Measurements from ENCODE around the gene SFTPD. TPM values are rescaled to one million over a fixed set of nuclear protein-coding genes. Genes with fewer than 3 reads are reported as not detected.

Gene SFTPD
- total and polyA plus RNA-seq, 9 of the 15 experiments (the other 6 are each of a cell fraction or from before 2014, with no cell fraction given): 0.20 TPM; not detected in 8

GRCh38 chr10:79928028-79928583 lies 20.8 kb downstream of the SFTPD start:
- Histone ChIP-seq H3K79me2 (ENCODE audit: control insufficient read depth, insufficient read depth, low read length) (no peaks in the 10 kb centered on the region), H3K36me3 (ENCODE audit: control insufficient read depth, insufficient read depth, low read length) (no peaks in the 10 kb centered on the region), H3K27me3 (ENCODE audit: control insufficient read depth in 2 of 2, insufficient read depth in 2 of 2, low read length in 2 of 2) (peaks cover 32 to 48% of the 10 kb centered on the region in 2 experiments), H3K9ac (ENCODE audit: insufficient read depth in 1 of 2, low read depth in 2 of 2, low read length in 2 of 2) (no peak overlapping the region), H3K4me3 (no peak overlapping the region), H3K4me2 (ENCODE audit: insufficient read depth, low read length) (no peak overlapping the region), H2AFZ (ENCODE audit: low read depth, low read length) (no peak overlapping the region), H3K27ac (ENCODE audit: extremely low read depth, low read depth, low read length) (no peak overlapping the region), H3K4me1 (replicated peaks in 1 of 2; ENCODE audit: control insufficient read depth in 2 of 2, insufficient read depth in 2 of 2, low read length in 2 of 2) (peaks cover 3 to 4% of the 10 kb centered on the region in 2 experiments; a peak in 3 of 5 replicates), H3K9me3 (replicated peaks; ENCODE audit: control insufficient read depth, insufficient read depth, low read depth, low read length) (no peaks in the 10 kb centered on the region), H3K9me1 (ENCODE audit: control insufficient read depth, insufficient read depth, low read length) (no peaks in the 10 kb centered on the region), H4K20me1 (replicated peaks; ENCODE audit: control insufficient read depth, insufficient read depth, low read length) (no peaks in the 10 kb centered on the region)
- peak; percentile 10; the same call in 1 of the 3 replicates for ATAC-seq
- BruUV-seq (replicated peaks): no TSS peak
- intact Hi-C loops (cut with micrococcal nuclease) (loop anchor here (5.0 kb wide), 5 partner anchors 106 to 391 kb away; no protein-coding TSS in a partner anchor), in situ Hi-C loops (cut with MboI) (no loop called here)
- WGBS (ENCODE audit: insufficient coverage, low coverage, missing lambda C conversion rate): 38% methylated on average over 6 of the region's 7 CpGs
- CTCF ChIA-PET (ENCODE audit: low intra/inter-chr PET ratio): no interaction called here
- peak; percentile 40 for FAIRE-seq
- DNase-seq (ENCODE audit: extremely low read depth in 1 of 4, low spot score in 3 of 4): peak; percentile 3 to 17 (median 10)
- TF ChIP-seq, protein P1, sequence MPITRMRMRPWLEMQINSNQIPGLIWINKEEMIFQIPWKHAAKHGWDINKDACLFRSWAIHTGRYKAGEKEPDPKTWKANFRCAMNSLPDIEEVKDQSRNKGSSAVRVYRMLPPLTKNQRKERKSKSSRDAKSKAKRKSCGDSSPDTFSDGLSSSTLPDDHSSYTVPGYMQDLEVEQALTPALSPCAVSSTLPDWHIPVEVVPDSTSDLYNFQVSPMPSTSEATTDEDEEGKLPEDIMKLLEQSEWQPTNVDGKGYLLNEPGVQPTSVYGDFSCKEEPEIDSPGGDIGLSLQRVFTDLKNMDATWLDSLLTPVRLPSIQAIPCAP (CRISPR knock-in tag; IDR thresholded peaks at IDR 0.05; ENCODE audit: borderline replicate concordance): no peak
- no peak for TF ChIP-seq MAFG (tag; conservative IDR thresholded peaks at IDR 0.05)
- peak in 1 of 2 experiments; percentile 11; a peak in 1 of 4 replicates for TF ChIP-seq RAD21 (CRISPR knock-in tag; conservative IDR thresholded peaks at IDR 0.05 in 1 of 2, IDR thresholded peaks at IDR 0.05 in 1 of 2)
- POLR2A ChIA-PET: interaction anchor here (0.6 to 1.1 kb wide), 2 partner anchors 12 to 364 kb away, joined by 3 read pairs; no protein-coding TSS in a partner anchor
